ENCODE results near the gene ZDHHC19. TPM values are rescaled to one million over a fixed set of nuclear protein-coding genes. Genes with fewer than 3 reads are reported as not detected.
"Not testable (repeated sequence)": the region's sequence is repeated elsewhere in the genome, so short reads cannot be mapped to it uniquely, and the experiment has no call there.

Gene ZDHHC19
- total RNA-seq, 1 experiment from 2014 or later, result not detected

DNA sequence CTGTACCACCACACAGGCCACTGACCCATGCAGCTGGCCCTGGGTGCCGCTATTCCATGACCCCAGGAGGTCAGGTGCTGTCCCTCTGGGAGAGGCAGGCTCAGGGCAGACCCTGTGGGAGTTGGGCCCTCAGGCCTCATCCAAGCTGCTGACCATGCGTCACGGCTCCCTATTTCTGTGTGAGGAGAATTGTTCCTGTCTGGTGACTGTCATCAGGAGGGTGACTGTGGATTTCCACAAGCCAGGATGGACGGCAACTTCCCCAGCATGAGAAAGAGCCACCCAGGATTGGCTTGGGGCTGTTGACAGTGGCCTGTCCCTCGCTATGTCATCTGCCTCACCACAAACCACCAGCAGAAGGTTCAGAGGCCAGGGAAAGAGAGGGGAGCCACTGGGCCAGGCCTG is 41.4 kb downstream of the ZDHHC19 start:
- Histone ChIP-seq H3K9ac (ENCODE audit: low read length) (no peak overlapping the region), H4K20me1 (ENCODE audit: insufficient read depth, low read depth, low read length) (no peaks in the 10 kb centered on the region), H3K9me3 (ENCODE audit: low read length) (no peaks in the 10 kb centered on the region), H3K4me2 (ENCODE audit: low read depth, low read length, poor library complexity, severe bottlenecking) (no peak overlapping the region), H3K9me2 (replicated peaks; ENCODE audit: insufficient read depth, low read length) (no peaks in the 10 kb centered on the region), H3K79me2 (ENCODE audit: low read length) (no peaks in the 10 kb centered on the region), H3K27me3 (ENCODE audit: low read length) (no peaks in the 10 kb centered on the region), H3K4me3 (ENCODE audit: low read length) (no peak overlapping the region), H3K36me3 (ENCODE audit: insufficient read depth, low read length) (no peaks in the 10 kb centered on the region), H2AFZ (ENCODE audit: low read length) (no peak overlapping the region), H3K4me1 (ENCODE audit: low read length) (no peaks in the 10 kb centered on the region), H3K27ac (ENCODE audit: low read length) (no peak overlapping the region)
- DNase-seq, result peak; percentile 37

DNA sequence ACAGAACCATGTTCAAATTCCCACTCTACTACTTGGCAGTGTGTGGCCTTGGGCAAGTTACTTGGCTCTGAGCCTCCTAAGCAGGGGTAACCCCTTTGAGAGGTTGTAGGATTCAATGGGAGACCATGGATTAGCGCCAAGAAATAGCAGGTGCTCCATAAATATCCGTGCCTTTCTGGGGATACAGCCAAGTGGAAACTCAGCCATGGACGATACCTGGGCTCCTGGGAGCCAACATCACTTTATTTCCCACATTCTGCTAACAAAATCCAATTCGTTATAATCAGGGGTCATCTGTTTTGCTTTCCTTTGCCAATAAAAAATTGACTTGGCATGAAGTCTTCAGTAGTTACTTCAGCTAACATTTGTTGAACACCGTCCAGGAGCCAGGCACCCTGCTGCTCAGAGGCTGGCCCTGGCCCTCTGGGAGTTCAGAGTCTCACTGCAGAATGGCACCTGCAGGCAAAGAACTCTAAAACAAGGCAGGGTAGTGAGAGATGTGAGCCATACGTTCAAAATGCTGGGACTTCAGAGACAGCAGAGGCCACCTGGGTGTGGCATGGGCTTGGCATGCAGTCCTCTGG is 42.3 kb downstream of the ZDHHC19 start:
- no peak overlapping the region for H3K27ac ChIP-seq (ENCODE audit: low read length)
- no peaks in the 10 kb centered on the region for H3K36me3 ChIP-seq (ENCODE audit: insufficient read depth, low read length)
- H3K4me2 ChIP-seq (ENCODE audit: low read depth, low read length, poor library complexity, severe bottlenecking), result no peak overlapping the region
- no peak overlapping the region for H2AFZ ChIP-seq (ENCODE audit: low read length)
- H3K9me2 ChIP-seq (replicated peaks; ENCODE audit: insufficient read depth, low read length), result no peaks in the 10 kb centered on the region
- H4K20me1 ChIP-seq (ENCODE audit: insufficient read depth, low read depth, low read length), result no peaks in the 10 kb centered on the region
- H3K27me3 ChIP-seq (ENCODE audit: low read length), result no peaks in the 10 kb centered on the region
- H3K9ac ChIP-seq (ENCODE audit: low read length), result no peak overlapping the region
- no peaks in the 10 kb centered on the region for H3K4me1 ChIP-seq (ENCODE audit: low read length)
- DNase-seq, result no peak
- H3K79me2 ChIP-seq (ENCODE audit: low read length), result no peaks in the 10 kb centered on the region
- H3K9me3 ChIP-seq (ENCODE audit: low read length), result no peaks in the 10 kb centered on the region
- no peak overlapping the region for H3K4me3 ChIP-seq (ENCODE audit: low read length)

GRCh38 chr3:196166741-196167140 is 44.5 kb downstream of the ZDHHC19 start:
- no peak for DNase-seq
- no peaks in the 10 kb centered on the region for H3K4me1 ChIP-seq (ENCODE audit: low read length)
- no peaks in the 10 kb centered on the region for H3K9me3 ChIP-seq (ENCODE audit: low read length)
- H3K79me2 ChIP-seq (ENCODE audit: low read length), result no peaks in the 10 kb centered on the region
- no peak overlapping the region for H2AFZ ChIP-seq (ENCODE audit: low read length)
- no peaks in the 10 kb centered on the region for H3K9me2 ChIP-seq (replicated peaks; ENCODE audit: insufficient read depth, low read length)
- no peaks in the 10 kb centered on the region for H3K36me3 ChIP-seq (ENCODE audit: insufficient read depth, low read length)
- no peaks in the 10 kb centered on the region for H3K27me3 ChIP-seq (ENCODE audit: low read length)
- no peak overlapping the region for H3K4me2 ChIP-seq (ENCODE audit: low read depth, low read length, poor library complexity, severe bottlenecking)
- no peak overlapping the region for H3K4me3 ChIP-seq (ENCODE audit: low read length)
- H3K9ac ChIP-seq (ENCODE audit: low read length), result no peak overlapping the region
- H3K27ac ChIP-seq (ENCODE audit: low read length), result no peak overlapping the region
- H4K20me1 ChIP-seq (ENCODE audit: insufficient read depth, low read depth, low read length), result no peaks in the 10 kb centered on the region

GRCh38 chr3:196165850-196166249 is 45.4 kb downstream of the ZDHHC19 start:
- H3K9me2 ChIP-seq (replicated peaks; ENCODE audit: insufficient read depth, low read length), result no peaks in the 10 kb centered on the region
- no peaks in the 10 kb centered on the region for H3K36me3 ChIP-seq (ENCODE audit: insufficient read depth, low read length)
- no peak overlapping the region for H3K9ac ChIP-seq (ENCODE audit: low read length)
- no peak overlapping the region for H3K4me3 ChIP-seq (ENCODE audit: low read length)
- H2AFZ ChIP-seq (ENCODE audit: low read length), result no peak overlapping the region
- no peaks in the 10 kb centered on the region for H3K27me3 ChIP-seq (ENCODE audit: low read length)
- H3K79me2 ChIP-seq (ENCODE audit: low read length), result no peaks in the 10 kb centered on the region
- no peaks in the 10 kb centered on the region for H3K4me1 ChIP-seq (ENCODE audit: low read length)
- no peaks in the 10 kb centered on the region for H4K20me1 ChIP-seq (ENCODE audit: insufficient read depth, low read depth, low read length)
- no peaks in the 10 kb centered on the region for H3K9me3 ChIP-seq (ENCODE audit: low read length)
- no peak overlapping the region for H3K4me2 ChIP-seq (ENCODE audit: low read depth, low read length, poor library complexity, severe bottlenecking)
- no peak overlapping the region for H3K27ac ChIP-seq (ENCODE audit: low read length)
- DNase-seq, result no peak

GRCh38 chr3:196165006-196165575 is 46.1 kb downstream of the ZDHHC19 start:
- not testable (repeated sequence) for DNase-seq; H3K4me2 ChIP-seq (ENCODE audit: low read depth, low read length, poor library complexity, severe bottlenecking); H3K27me3 ChIP-seq (ENCODE audit: low read length)

DNA sequence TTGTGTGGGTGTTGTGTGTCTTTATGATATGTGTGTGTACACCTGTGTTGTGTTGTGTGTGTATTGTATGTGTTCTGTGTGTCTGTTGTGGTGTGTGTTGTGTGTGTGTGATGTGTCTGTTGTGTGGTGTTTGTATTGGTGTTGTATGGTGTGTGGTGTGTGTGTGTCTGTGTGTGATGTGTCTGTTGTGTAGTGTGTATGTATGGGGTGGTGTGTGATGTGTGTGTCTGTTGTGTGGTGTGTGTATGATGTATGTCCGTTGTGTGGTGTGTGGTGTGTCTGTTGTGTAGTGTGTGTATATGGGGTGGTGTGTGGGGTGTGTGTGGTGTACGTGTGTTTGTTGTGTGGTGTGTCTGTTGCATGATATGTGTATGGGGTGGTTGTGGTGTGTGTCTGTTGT is 46.6 kb downstream of the ZDHHC19 start:
- H3K4me2 ChIP-seq (ENCODE audit: low read depth, low read length, poor library complexity, severe bottlenecking), result no peak overlapping the region
- no peak overlapping the region for H3K27ac ChIP-seq (ENCODE audit: low read length)
- no peaks in the 10 kb centered on the region for H3K9me2 ChIP-seq (replicated peaks; ENCODE audit: insufficient read depth, low read length)
- H3K9ac ChIP-seq (ENCODE audit: low read length), result no peak overlapping the region
- H3K9me3 ChIP-seq (ENCODE audit: low read length), result no peaks in the 10 kb centered on the region
- no peak for DNase-seq
- no peaks in the 10 kb centered on the region for H3K4me1 ChIP-seq (ENCODE audit: low read length)
- H3K27me3 ChIP-seq (ENCODE audit: low read length), result no peaks in the 10 kb centered on the region
- no peaks in the 10 kb centered on the region for H3K79me2 ChIP-seq (ENCODE audit: low read length)
- no peak overlapping the region for H3K4me3 ChIP-seq (ENCODE audit: low read length)
- H3K36me3 ChIP-seq (ENCODE audit: insufficient read depth, low read length), result no peaks in the 10 kb centered on the region
- H4K20me1 ChIP-seq (ENCODE audit: insufficient read depth, low read depth, low read length), result no peaks in the 10 kb centered on the region
- no peak overlapping the region for H2AFZ ChIP-seq (ENCODE audit: low read length)

More at GRCh38 chr3:196165006-196165575, 46.1 kb downstream of the ZDHHC19 start:
- not testable (repeated sequence) for H3K36me3 ChIP-seq (ENCODE audit: insufficient read depth, low read length); H2AFZ ChIP-seq (ENCODE audit: low read length); H4K20me1 ChIP-seq (ENCODE audit: insufficient read depth, low read depth, low read length); H3K4me1 ChIP-seq (ENCODE audit: low read length); H3K9me2 ChIP-seq (replicated peaks; ENCODE audit: insufficient read depth, low read length); H3K27ac ChIP-seq (ENCODE audit: low read length); H3K4me3 ChIP-seq (ENCODE audit: low read length); H3K79me2 ChIP-seq (ENCODE audit: low read length); H3K9me3 ChIP-seq (ENCODE audit: low read length); H3K9ac ChIP-seq (ENCODE audit: low read length)

GRCh38 chr3:196163666-196164493 is 47.3 kb downstream of the ZDHHC19 start:
- H3K4me2 ChIP-seq (ENCODE audit: low read depth, low read length, poor library complexity, severe bottlenecking), result no peak overlapping the region
- H3K27me3 ChIP-seq (ENCODE audit: low read length), result no peaks in the 10 kb centered on the region
- H3K9ac ChIP-seq (ENCODE audit: low read length), result no peak overlapping the region
- H3K4me3 ChIP-seq (ENCODE audit: low read length), result no peak overlapping the region
- H2AFZ ChIP-seq (ENCODE audit: low read length), result no peak overlapping the region
- H3K9me3 ChIP-seq (ENCODE audit: low read length), result no peaks in the 10 kb centered on the region
- no peaks in the 10 kb centered on the region for H4K20me1 ChIP-seq (ENCODE audit: insufficient read depth, low read depth, low read length)
- DNase-seq, result no peak
- no peaks in the 10 kb centered on the region for H3K4me1 ChIP-seq (ENCODE audit: low read length)
- H3K9me2 ChIP-seq (replicated peaks; ENCODE audit: insufficient read depth, low read length), result no peaks in the 10 kb centered on the region
- H3K27ac ChIP-seq (ENCODE audit: low read length), result no peak overlapping the region
- H3K36me3 ChIP-seq (ENCODE audit: insufficient read depth, low read length), result no peaks in the 10 kb centered on the region
- H3K79me2 ChIP-seq (ENCODE audit: low read length), result no peaks in the 10 kb centered on the region

DNA sequence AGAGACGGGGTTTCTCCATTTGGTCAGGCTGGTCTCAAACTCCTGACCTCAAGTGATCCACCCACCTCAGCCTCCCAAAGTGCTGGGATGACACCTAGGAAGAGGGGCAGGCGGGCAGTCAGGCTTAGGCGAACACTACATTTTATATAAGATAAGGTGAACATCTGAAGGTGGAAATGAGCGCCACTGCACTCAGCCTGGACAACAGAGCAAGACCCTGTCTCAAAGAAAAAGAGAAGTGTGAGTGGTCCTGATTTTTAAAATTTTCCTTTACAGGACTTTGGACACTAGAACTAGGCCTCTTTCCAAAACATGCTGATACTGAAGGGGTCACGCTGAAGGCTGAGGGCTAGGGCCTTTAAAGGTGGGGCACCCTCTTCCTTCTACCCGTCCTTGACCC is 48.0 kb downstream of the ZDHHC19 start:
- no peak overlapping the region for H3K4me3 ChIP-seq (ENCODE audit: low read length)
- H3K9ac ChIP-seq (ENCODE audit: low read length), result no peak overlapping the region
- H3K79me2 ChIP-seq (ENCODE audit: low read length), result no peaks in the 10 kb centered on the region
- H3K36me3 ChIP-seq (ENCODE audit: insufficient read depth, low read length), result no peaks in the 10 kb centered on the region
- H3K4me1 ChIP-seq (ENCODE audit: low read length), result no peaks in the 10 kb centered on the region
- H3K27me3 ChIP-seq (ENCODE audit: low read length), result no peaks in the 10 kb centered on the region
- no peak overlapping the region for H3K27ac ChIP-seq (ENCODE audit: low read length)
- DNase-seq, result no peak
- no peaks in the 10 kb centered on the region for H4K20me1 ChIP-seq (ENCODE audit: insufficient read depth, low read depth, low read length)
- no peaks in the 10 kb centered on the region for H3K9me3 ChIP-seq (ENCODE audit: low read length)
- no peaks in the 10 kb centered on the region for H3K9me2 ChIP-seq (replicated peaks; ENCODE audit: insufficient read depth, low read length)
- H2AFZ ChIP-seq (ENCODE audit: low read length), result no peak overlapping the region
- H3K4me2 ChIP-seq (ENCODE audit: low read depth, low read length, poor library complexity, severe bottlenecking), result no peak overlapping the region
